ENCODE data around the gene CCDC12. TPM values are rescaled to one million over a fixed set of nuclear protein-coding genes. Genes with fewer than 3 reads are reported as not detected.

Gene CCDC12
- total and polyA plus RNA-seq, 3 experiments from 2014 or later: 56.4 to 114 (median 59.8) TPM

- peaks cover 0 to 20% (median 4%) of the 10 kb centered on the region in 3 donors for H3K4me1 Mint-ChIP-seq
- no peaks in the 10 kb centered on the region for H3K36me3 Mint-ChIP-seq
- H3K4me1 ChIP-seq (ENCODE audit: insufficient read depth, low read length): no peaks in the 10 kb centered on the region
- H3K36me3 ChIP-seq (ENCODE audit: insufficient read depth, low read length): no peaks in the 10 kb centered on the region
- DNase-seq: no peak
- no peak overlapping the region for H3K27ac ChIP-seq (ENCODE audit: low read depth, low read length)
- ChIA-PET POLR2A (no interaction called here), CTCF (interaction anchor here (1.3 kb wide), 1 partner anchor 12 kb away, joined by 3 read pairs; no protein-coding TSS in a partner anchor)
- H3K9me3 Mint-ChIP-seq: no peaks in the 10 kb centered on the region
- no peak overlapping the region for H3K4me3 ChIP-seq (ENCODE audit: low read length)
- no peaks in the 10 kb centered on the region for H3K9me3 ChIP-seq (ENCODE audit: low read length)
- H3K27me3 Mint-ChIP-seq: peaks cover 25 to 34% of the 10 kb centered on the region in 2 donors
- H3K4me3 Mint-ChIP-seq: peak overlapping the region in 1 of 7 donors; percentile 54
- H3K27me3 ChIP-seq (ENCODE audit: insufficient read depth, low read length, poor library complexity, severe bottlenecking): peaks cover 26% of the 10 kb centered on the region
- no peak overlapping the region for H3K27ac Mint-ChIP-seq
Measured at GRCh38 chr3:46878781-46879436, 97.6 kb downstream of the CCDC12 start.

GRCh38 chr3:46877406-46878125 lies 99.0 kb downstream of the CCDC12 start, which contains the start of gene PTH1R:
Gene PTH1R (plus strand): TSS chr3:46877721. CDS start chr3:46883560, 5,839 bp downstream.
- Mint-ChIP-seq H3K27ac (peak within 1 kb of the TSS in 1 of 8 donors; percentile 33), H3K9me3 (no peaks in the 10 kb centered on the region), H3K36me3 (no peaks in the 10 kb centered on the region), H3K4me1 (peaks cover 0 to 14% (median 4%) of the 10 kb centered on the region in 3 donors), H3K27me3 (peaks cover 23 to 32% of the 10 kb centered on the region in 2 donors), H3K4me3 (no peak within 1 kb of the TSS)
- ChIA-PET POLR2A (no interaction called here), CTCF (interaction anchor here (0.7 kb wide), 1 partner anchor 17 kb away, joined by 4 read pairs; no protein-coding TSS in a partner anchor)
- DNase-seq: no peak
- Histone ChIP-seq H3K4me3 (ENCODE audit: low read length) (no peak within 1 kb of the TSS), H3K36me3 (ENCODE audit: insufficient read depth, low read length) (no peaks in the 10 kb centered on the region), H3K27ac (ENCODE audit: low read depth, low read length) (no peak within 1 kb of the TSS), H3K4me1 (ENCODE audit: insufficient read depth, low read length) (no peaks in the 10 kb centered on the region), H3K9me3 (ENCODE audit: low read length) (no peaks in the 10 kb centered on the region), H3K27me3 (ENCODE audit: insufficient read depth, low read length, poor library complexity, severe bottlenecking) (peaks cover 18% of the 10 kb centered on the region)

- ChIA-PET POLR2A (no interaction called here), CTCF (interaction anchor here (1.0 kb wide), 1 partner anchor 9 kb away, joined by 3 read pairs; no protein-coding TSS in a partner anchor)
- H3K4me1 ChIP-seq (ENCODE audit: insufficient read depth, low read length): no peaks in the 10 kb centered on the region
- no peak overlapping the region for H3K27ac ChIP-seq (ENCODE audit: low read depth, low read length)
- no peak for DNase-seq
- H3K4me3 Mint-ChIP-seq: no peak overlapping the region
- no peak overlapping the region for H3K4me3 ChIP-seq (ENCODE audit: low read length)
- peaks cover 0 to 8% (median 4%) of the 10 kb centered on the region in 3 donors for H3K4me1 Mint-ChIP-seq
- peaks cover 21 to 30% of the 10 kb centered on the region in 2 donors for H3K27me3 Mint-ChIP-seq
- no peaks in the 10 kb centered on the region for H3K36me3 Mint-ChIP-seq
- peak overlapping the region in 1 of 8 donors; percentile 33 for H3K27ac Mint-ChIP-seq
- H3K9me3 ChIP-seq (ENCODE audit: low read length): no peaks in the 10 kb centered on the region
- no peaks in the 10 kb centered on the region for H3K9me3 Mint-ChIP-seq
- peaks cover 16% of the 10 kb centered on the region for H3K27me3 ChIP-seq (ENCODE audit: insufficient read depth, low read length, poor library complexity, severe bottlenecking)
- H3K36me3 ChIP-seq (ENCODE audit: insufficient read depth, low read length): no peaks in the 10 kb centered on the region
Measured at GRCh38 chr3:46876313-46877300, 99.9 kb downstream of the CCDC12 start.

GRCh38 chr3:46875560-46875959 lies 101.0 kb downstream of the CCDC12 start:
- peaks cover 6% of the 10 kb centered on the region for H3K27me3 ChIP-seq (ENCODE audit: insufficient read depth, low read length, poor library complexity, severe bottlenecking)
- CTCF ChIA-PET: interaction anchor here (1.0 kb wide), 1 partner anchor 8 kb away, joined by 3 read pairs; no protein-coding TSS in a partner anchor
- no peaks in the 10 kb centered on the region for H3K9me3 Mint-ChIP-seq

GRCh38 chr3:46874430-46874829 lies 102.1 kb downstream of the CCDC12 start:
- DNase-seq: no peak

More at GRCh38 chr3:46875560-46875959, 101.0 kb downstream of the CCDC12 start:
- Histone ChIP-seq H3K9me3 (ENCODE audit: low read length) (no peaks in the 10 kb centered on the region), H3K27ac (ENCODE audit: low read depth, low read length) (no peak overlapping the region), H3K36me3 (ENCODE audit: insufficient read depth, low read length) (no peaks in the 10 kb centered on the region), H3K4me1 (ENCODE audit: insufficient read depth, low read length) (no peaks in the 10 kb centered on the region), H3K4me3 (ENCODE audit: low read length) (no peak overlapping the region)
- Mint-ChIP-seq H3K27me3 (peaks cover 18 to 30% of the 10 kb centered on the region in 2 donors), H3K36me3 (no peaks in the 10 kb centered on the region), H3K4me1 (peaks cover 0 to 2% (median 1%) of the 10 kb centered on the region in 3 donors), H3K4me3 (no peak overlapping the region), H3K27ac (no peak overlapping the region)
- POLR2A ChIA-PET: no interaction called here
- no peak for DNase-seq

GRCh38 chr3:46873521-46873920 lies 103.0 kb downstream of the CCDC12 start:
- no peaks in the 10 kb centered on the region for H3K4me1 ChIP-seq (ENCODE audit: insufficient read depth, low read length)
- no peak overlapping the region for H3K27ac ChIP-seq (ENCODE audit: low read depth, low read length)
- Mint-ChIP-seq H3K4me3 (no peak overlapping the region), H3K36me3 (no peaks in the 10 kb centered on the region), H3K27me3 (peaks cover 5 to 29% of the 10 kb centered on the region in 2 donors), H3K27ac (no peak overlapping the region), H3K4me1 (no peaks in the 10 kb centered on the region), H3K9me3 (no peaks in the 10 kb centered on the region)
- no peak overlapping the region for H3K4me3 ChIP-seq (ENCODE audit: low read length)
- POLR2A ChIA-PET: interaction anchor here (0.6 kb wide), 1 partner anchor 487 kb away, joined by 3 read pairs; no protein-coding TSS in a partner anchor
- CTCF ChIA-PET: interaction anchor here (1.1 kb wide), 1 partner anchor 13 kb away, joined by 4 read pairs; no protein-coding TSS in a partner anchor
- H3K9me3 ChIP-seq (ENCODE audit: low read length): no peaks in the 10 kb centered on the region
- no peak for DNase-seq
- H3K27me3 ChIP-seq (ENCODE audit: insufficient read depth, low read length, poor library complexity, severe bottlenecking): no peaks in the 10 kb centered on the region
- no peaks in the 10 kb centered on the region for H3K36me3 ChIP-seq (ENCODE audit: insufficient read depth, low read length)

More at GRCh38 chr3:46874430-46874829, 102.1 kb downstream of the CCDC12 start:
- H3K27me3 ChIP-seq (ENCODE audit: insufficient read depth, low read length, poor library complexity, severe bottlenecking): no peaks in the 10 kb centered on the region
- no peaks in the 10 kb centered on the region for H3K4me1 ChIP-seq (ENCODE audit: insufficient read depth, low read length)
- CTCF ChIA-PET: no interaction called here
- Mint-ChIP-seq H3K27ac (no peak overlapping the region), H3K4me1 (no peaks in the 10 kb centered on the region), H3K4me3 (no peak overlapping the region), H3K9me3 (no peaks in the 10 kb centered on the region), H3K27me3 (peaks cover 6 to 28% of the 10 kb centered on the region in 2 donors), H3K36me3 (no peaks in the 10 kb centered on the region)
- H3K36me3 ChIP-seq (ENCODE audit: insufficient read depth, low read length): no peaks in the 10 kb centered on the region
- POLR2A ChIA-PET: no interaction called here
- no peaks in the 10 kb centered on the region for H3K9me3 ChIP-seq (ENCODE audit: low read length)
- H3K27ac ChIP-seq (ENCODE audit: low read depth, low read length): no peak overlapping the region
- H3K4me3 ChIP-seq (ENCODE audit: low read length): no peak overlapping the region

Data from CD8-positive, alpha-beta memory T cell (primary cell).